ENCODE data around the gene COL5A1. TPM values are rescaled to one million over a fixed set of nuclear protein-coding genes. Genes with fewer than 3 reads are reported as not detected.
A peak's percentile ranks its signal among the peaks of the same experiment; 100 is the strongest.
"Not testable (repeated sequence)": the region's sequence is repeated elsewhere in the genome, so short reads cannot be mapped to it uniquely, and the experiment has no call there.

COL5A1 gene
- total RNA-seq, 2 donors from 2014 or later, result 10.9 to 22.0 TPM

GRCh38 chr9:134640506-134641172, 964 bp upstream of the COL5A1 start:
- Histone ChIP-seq H3K4me1 (peaks cover 0 to 25% of the 10 kb centered on the region in 2 donors), H3K27ac (peak overlapping the region; percentile 83 to 86), H3K4me3 (peak overlapping the region; percentile 57 to 73), H3K36me3 (no peaks in the 10 kb centered on the region), H3K9me3 (no peaks in the 10 kb centered on the region), H3K27me3 (peaks cover 0 to 3% of the 10 kb centered on the region in 2 donors)
- no peak for DNase-seq (ENCODE audit: low spot score)
- no peak for TF ChIP-seq CTCF (IDR thresholded peaks at IDR 0.05)

DNA sequence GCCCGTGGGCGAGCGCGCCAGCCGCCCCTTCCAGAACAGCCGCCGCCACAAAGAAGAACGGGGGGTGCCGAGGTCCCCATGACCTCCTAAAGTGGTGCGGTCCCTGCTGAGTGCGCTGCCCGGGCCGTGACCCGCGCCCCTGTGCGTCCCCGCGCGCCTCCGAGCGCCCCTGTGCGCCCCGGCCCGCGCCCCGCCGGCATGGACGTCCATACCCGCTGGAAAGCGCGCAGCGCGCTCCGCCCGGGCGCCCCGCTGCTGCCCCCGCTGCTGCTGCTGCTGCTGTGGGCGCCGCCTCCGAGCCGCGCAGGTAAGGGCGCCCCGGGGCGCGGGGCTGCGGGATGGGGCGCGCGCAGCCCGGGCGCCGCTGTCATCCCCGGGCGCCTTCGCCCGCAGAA, 384 bp downstream of the COL5A1 start:
- Histone ChIP-seq H3K36me3 (no peaks in the 10 kb centered on the region), H3K27ac (peak overlapping the region; percentile 83 to 86), H3K27me3 (peaks cover 0 to 3% of the 10 kb centered on the region in 2 donors), H3K4me3 (peak overlapping the region; percentile 57 to 73), H3K4me1 (peaks cover 0 to 39% of the 10 kb centered on the region in 2 donors), H3K9me3 (no peaks in the 10 kb centered on the region)
- DNase-seq (ENCODE audit: low spot score), result no peak
- no peak for TF ChIP-seq CTCF (IDR thresholded peaks at IDR 0.05)

DNA sequence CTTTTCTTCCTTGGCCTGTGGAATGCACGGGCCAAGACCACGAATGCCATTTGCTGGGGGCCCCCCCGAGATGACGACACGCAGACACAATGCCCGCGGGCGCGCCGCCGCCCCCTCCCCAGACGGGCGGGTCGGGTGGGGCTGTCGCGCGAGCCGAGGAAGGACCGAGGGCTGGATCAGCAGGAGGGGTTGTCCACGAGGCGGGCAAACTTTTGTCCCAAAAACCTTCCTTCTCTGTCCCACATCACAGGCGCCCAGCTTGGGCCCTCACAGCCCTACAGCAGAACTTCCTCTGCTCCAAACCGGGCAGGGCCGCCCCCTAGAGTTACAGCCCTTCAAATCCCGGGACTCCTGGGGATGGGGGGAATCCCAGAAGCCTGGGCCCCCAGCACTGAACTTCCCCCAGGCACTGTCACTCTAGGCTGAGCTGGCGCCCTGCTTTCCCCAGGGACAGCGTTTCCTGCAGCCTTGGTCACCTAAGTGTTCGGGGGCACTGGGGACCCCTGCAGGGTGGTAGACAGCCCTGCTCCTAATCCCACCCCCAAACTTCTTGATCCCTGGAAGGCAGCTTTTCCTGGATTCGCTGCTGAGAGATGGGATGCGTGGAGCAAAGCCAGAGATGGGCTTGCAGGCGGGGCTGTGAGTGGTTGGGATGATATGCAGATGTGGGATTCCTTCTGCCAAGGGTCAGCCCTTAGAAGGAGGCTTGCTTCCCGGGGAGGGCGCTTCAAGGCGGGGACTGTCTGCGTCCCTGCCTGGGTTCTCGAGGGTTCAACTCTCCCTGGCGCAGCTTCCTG, 980 bp downstream of the COL5A1 start:
- Histone ChIP-seq H3K27ac (peak overlapping the region; percentile 83 to 86), H3K9me3 (no peaks in the 10 kb centered on the region), H3K4me1 (peaks cover 0 to 45% of the 10 kb centered on the region in 2 donors), H3K36me3 (no peaks in the 10 kb centered on the region), H3K27me3 (peaks cover 0 to 3% of the 10 kb centered on the region in 2 donors), H3K4me3 (peak overlapping the region; percentile 57 to 73)
- peak; percentile 80 for DNase-seq (ENCODE audit: low spot score)
- TF ChIP-seq CTCF (IDR thresholded peaks at IDR 0.05), result peak in 1 of 2 donors; percentile 45

GRCh38 chr9:134643222-134643671, 1.6 kb downstream of the COL5A1 start:
- no peak for TF ChIP-seq CTCF (IDR thresholded peaks at IDR 0.05)
- peaks cover 0 to 3% of the 10 kb centered on the region in 2 donors for H3K27me3 ChIP-seq
- H3K4me1 ChIP-seq, result peaks cover 0 to 45% of the 10 kb centered on the region in 2 donors
- no peak for DNase-seq (ENCODE audit: low spot score)
- peak overlapping the region; percentile 83 to 86 for H3K27ac ChIP-seq
- no peaks in the 10 kb centered on the region for H3K36me3 ChIP-seq
- peak overlapping the region; percentile 57 to 73 for H3K4me3 ChIP-seq
- H3K9me3 ChIP-seq, result no peaks in the 10 kb centered on the region

- DNase-seq (ENCODE audit: low spot score); H3K9me3 ChIP-seq; H3K36me3 ChIP-seq; H3K27me3 ChIP-seq: not testable (repeated sequence)
- Histone ChIP-seq H3K4me1 (peaks cover 0 to 53% of the 10 kb centered on the region in 2 donors), H3K27ac (peak overlapping the region; percentile 76 to 77), H3K4me3 (peak overlapping the region in 1 of 2 donors; percentile 73)
Measured at GRCh38 chr9:134644401-134644724, 2.8 kb downstream of the COL5A1 start.

All from right atrium auricular region (tissue), 2 donors.